GM12878 (cell line): ENCODE measurements around the gene TSPAN31. TPM values are rescaled to one million over a fixed set of nuclear protein-coding genes. Genes with fewer than 3 reads are reported as not detected.

Experiments
- ATAC-seq: fragments of 200-7000 bp; cut with Tn5 transposase; 3 replicates; pipeline ENCODE4 v1.9.1; 2020; ENCODE audit warnings: mild to moderate bottlenecking, moderate library complexity
- BruUV-seq: library from RNA; stranded (reverse); fragments of 400-500 nt; replicated peaks from 2 replicates; lab custom pipeline; 2021; lab: Mats Ljungman, UMichigan
- CTCF ChIA-PET: fragments of 300-600 bp; sonication (Branson Sonifier 250); formaldehyde crosslinking; extraction: SDS; loops from one replicate; lab custom pipeline; 2021; ENCODE audit warnings: inconsistent platforms; lab: Yijun Ruan, JAX
- POLR2A ChIA-PET: fragments of 350-600 bp; formaldehyde crosslinking; extraction: SDS; loops from one replicate; lab custom pipeline; 2021; ENCODE audit warnings: inconsistent platforms; lab: Charles Lee
- RAD21 ChIA-PET: fragments of 300-600 bp; sonication (Branson Sonifier 250); formaldehyde crosslinking; loops from one replicate; lab custom pipeline; 2023; ENCODE audit warnings: antibody characterized with exemption; ENCODE audit not compliant: unreplicated experiment; lab: Charles Lee
- SMC1A ChIA-PET: fragments of 300-600 bp; sonication (Branson Sonifier 250); formaldehyde crosslinking; loops from one replicate; lab custom pipeline; 2023; ENCODE audit not compliant: unreplicated experiment, uncharacterized antibody; lab: Charles Lee
- DNase-seq: peaks from one replicate; pipeline ENCODE4 v3.0.0-alpha.2; 2011; ENCODE audit warnings: low read depth, low spot score
- FAIRE-seq: peaks from 3 replicates; lab custom pipeline; 2011; peaks lifted over from hg19 to GRCh38; lab: Jason Lieb, UNC
- H2AFZ ChIP-seq: 2 replicates; pipeline ENCODE4 v1.6.0; 2011; ENCODE audit warnings: low read depth, low read length, control low read depth; ENCODE audit not compliant: control insufficient read depth
- H3K27ac ChIP-seq: 2 replicates; pipeline ENCODE4 v1.5.1; 2011; ENCODE audit warnings: control low read depth; ENCODE audit not compliant: control insufficient read depth, insufficient read depth
- H3K27me3 ChIP-seq, 2 experiments: replicated peaks in 1 of 2; 2 replicates each; pipeline versions ENCODE4 v1.6.0 to v1.6.1; 2011; ENCODE audit warnings: low read length in 1 of 2; ENCODE audit not compliant: control insufficient read depth in 2 of 2, insufficient read depth in 2 of 2
- H3K36me3 ChIP-seq, 2 experiments: 2 replicates each; pipeline ENCODE4 v1.5.1; 2011; ENCODE audit warnings: low read length in 1 of 2; ENCODE audit not compliant: control insufficient read depth in 2 of 2, insufficient read depth in 2 of 2
- H3K4me1 ChIP-seq: 2 replicates; pipeline ENCODE4 v1.6.1; 2011; ENCODE audit warnings: mild to moderate bottlenecking, low read length, moderate library complexity, mixed read lengths; ENCODE audit not compliant: control insufficient read depth, insufficient read depth
- H3K4me2 ChIP-seq: 2 replicates; pipeline ENCODE4 v1.6.0; 2011; ENCODE audit warnings: control low read depth; ENCODE audit not compliant: control insufficient read depth, insufficient read depth
- H3K4me3 ChIP-seq: fragments of 200-600 bp; sonication (generic); 2 replicates; pipeline ENCODE4 v1.5.1; 2016
- H3K79me2 ChIP-seq: 2 replicates; pipeline ENCODE4 v1.6.0; 2011; ENCODE audit warnings: low read length; ENCODE audit not compliant: control insufficient read depth, insufficient read depth
- H3K9ac ChIP-seq: 2 replicates; pipeline ENCODE4 v1.8.0; 2011; ENCODE audit warnings: low read length, control low read depth, mixed read lengths; ENCODE audit not compliant: control insufficient read depth, insufficient read depth
- H3K9me3 ChIP-seq: replicated peaks from 3 replicates; pipeline ENCODE4 v1.5.1; 2011; ENCODE audit warnings: mild to moderate bottlenecking, low read length; ENCODE audit not compliant: control insufficient read depth, insufficient read depth
- H4K20me1 ChIP-seq: 2 replicates; pipeline ENCODE4 v1.6.0; 2011; ENCODE audit not compliant: control insufficient read depth, insufficient read depth
- CEBPB ChIP-seq, 2 experiments: fragments of 150-350 bp in 1 of 2; IDR thresholded peaks; 2 replicates each; pipeline ENCODE4 v1.6.1; 2012 to 2014; ENCODE audit warnings: low read depth in 2 of 2, low read length in 2 of 2, borderline replicate concordance in 1 of 2, inconsistent platforms in 1 of 2
- CHD2 ChIP-seq: IDR thresholded peaks from 2 replicates; pipeline ENCODE4 v1.6.1; 2011; ENCODE audit warnings: low read depth, low read length, improper control_type of control experiment, borderline replicate concordance
- CHD4 ChIP-seq: fragments of 200-600 bp; sonication (generic); IDR thresholded peaks from 2 replicates; pipeline ENCODE4 v1.6.1; 2016; ENCODE audit warnings: mild to moderate bottlenecking
- HDAC6 ChIP-seq: fragments of 200-600 bp; sonication (generic); IDR thresholded peaks from one replicate; pipeline ENCODE4 v1.8.0; 2017; ENCODE audit warnings: antibody characterized with exemption; ENCODE audit not compliant: unreplicated experiment
- HDGF ChIP-seq: fragments of 450-650 bp; IDR thresholded peaks from 2 replicates; pipeline ENCODE4 v1.6.1; 2016; ENCODE audit warnings: antibody characterized with exemption
- JUNB ChIP-seq: IDR thresholded peaks from 2 replicates; pipeline ENCODE4 v1.6.1; 2016; ENCODE audit warnings: antibody characterized with exemption, mild to moderate bottlenecking
- JUND ChIP-seq: IDR thresholded peaks from 2 replicates; pipeline ENCODE4 v1.6.1; 2012; ENCODE audit warnings: low read depth, mild to moderate bottlenecking, low read length, improper control_type of control experiment, moderate library complexity
- MTA3 ChIP-seq: IDR thresholded peaks from 2 replicates; pipeline ENCODE4 v1.6.1; 2012; ENCODE audit warnings: low read length, inconsistent platforms, borderline replicate concordance
- PAX8 ChIP-seq: fragments of 450-650 bp; IDR thresholded peaks from 2 replicates; pipeline ENCODE4 v1.6.1; 2017; ENCODE audit warnings: mild to moderate bottlenecking, moderate library complexity
- RAD21 ChIP-seq: IDR thresholded peaks from 2 replicates; pipeline ENCODE4 v1.6.1; 2011; ENCODE audit warnings: mild to moderate bottlenecking, low read depth, low read length, moderate library complexity; ENCODE audit not compliant: insufficient read depth
- RELA ChIP-seq: fragments of 450-650 bp; IDR thresholded peaks from 2 replicates; pipeline ENCODE4 v1.8.0; 2014; ENCODE audit warnings: borderline replicate concordance; ENCODE audit not compliant: partially characterized antibody
- REST ChIP-seq: IDR thresholded peaks from 2 replicates; pipeline ENCODE4 v1.6.1; 2012; ENCODE audit warnings: mild to moderate bottlenecking, low read depth, low read length
- SIX5 ChIP-seq: IDR thresholded peaks from 2 replicates; pipeline ENCODE4 v1.6.1; 2011; ENCODE audit warnings: mild to moderate bottlenecking, low read depth, low read length, moderate library complexity; ENCODE audit not compliant: severe bottlenecking
- SMAD1 ChIP-seq: fragments of 450-650 bp; IDR thresholded peaks from 2 replicates; pipeline ENCODE4 v1.6.1; 2018; ENCODE audit warnings: mild to moderate bottlenecking, low read depth; ENCODE audit not compliant: partially characterized antibody
- SUPT20H ChIP-seq: IDR thresholded peaks from 2 replicates; pipeline ENCODE4 v1.6.1; 2011; ENCODE audit warnings: low read depth, mild to moderate bottlenecking, low read length, moderate library complexity, borderline replicate concordance; ENCODE audit not compliant: control insufficient read depth
- USF1 ChIP-seq: IDR thresholded peaks from 2 replicates; pipeline ENCODE4 v1.6.1; 2011; ENCODE audit warnings: borderline replicate concordance, low read depth, mild to moderate bottlenecking, moderate library complexity, mixed read lengths, low read length; ENCODE audit not compliant: insufficient read depth; ENCODE audit errors: extremely low read length
- ZNF207 ChIP-seq: fragments of 450-650 bp; IDR thresholded peaks from 2 replicates; pipeline ENCODE4 v1.6.1; 2014; ENCODE audit warnings: antibody characterized with exemption, mild to moderate bottlenecking, borderline replicate concordance
- ZZZ3 ChIP-seq: IDR thresholded peaks from 2 replicates; pipeline ENCODE4 v1.6.1; 2011; ENCODE audit warnings: low read depth; ENCODE audit not compliant: control insufficient read depth, insufficient read length
- WGBS: methylation state at CpG from one replicate; pipeline ENCODE4 v1.1.6; 2016; ENCODE audit warnings: low lambda C conversion rate; ENCODE audit not compliant: insufficient replicate concordance, insufficient coverage; ENCODE audit errors: missing lambda C conversion rate; 5-methylcytosine and 5-hydroxymethylcytosine counted together
- in situ Hi-C: fragments of 300-500 bp; cut with MboI; formaldehyde crosslinking; loops from 9 replicates; pipeline ENCODE4 v1.14.3; 2018; ENCODE audit warnings: mixed read lengths
- intact Hi-C: fragments of 100-400 bp; cut with micrococcal nuclease; formaldehyde crosslinking; loops from one replicate; pipeline ENCODE4 v1.14.2; 2022; ENCODE audit not compliant: unreplicated experiment
- polyA plus RNA-seq, 11 experiments: library from polyadenylated mRNA; depleted of rRNA in 4 of 11; unstranded in 6 of 11; stranded (reverse) in 5 of 11; fragments of >200 nt; fragmentation: Nextera tagmentation in 4 of 11; fragmentation: Illumina TruSeq in 1 of 11; extraction: Ambion mirVana in 4 of 11; extraction: Trizol in 1 of 11; gene quantifications; 1 replicate in 1 of 11; 2 replicates in 10 of 11; pipeline versions ENCODE4 v1.2.1 to v1.2.3, GENCODE V29; 2011 to 2016; ENCODE audit warnings: inconsistent platforms in 2 of 11, missing spikeins in 2 of 11, low read depth in 1 of 11
- total RNA-seq, 4 experiments: library from RNA; depleted of rRNA in 3 of 4; stranded (reverse); fragments of >200 nt in 3 of 4; fragmentation: Illumina TruSeq in 1 of 4; extraction: Trizol in 1 of 4; gene quantifications; 2 replicates each; pipeline versions ENCODE4 v1.2.1 to v1.2.3, GENCODE V29; 2013 to 2021

The TSPAN31 gene
- total and polyA plus RNA-seq, 10 of the 15 experiments (the other 5 are each of a cell fraction or from before 2014, with no cell fraction given): 11.8 to 32.2 (median 24.7) TPM

- Histone ChIP-seq H3K9me3 (no peaks in the 10 kb centered on the region), H3K4me1 (peaks cover 12% of the 10 kb centered on the region), H3K27ac (no peak overlapping the region), H3K4me2 (no peak overlapping the region), H3K9ac (no peak overlapping the region), H3K79me2 (peaks cover 18% of the 10 kb centered on the region), H4K20me1 (no peaks in the 10 kb centered on the region), H3K4me3 (no peak overlapping the region), H3K36me3 (peaks cover 0 to under 1% of the 10 kb centered on the region in 2 experiments; a peak in 3 of 4 replicates), H3K27me3 (no peaks in the 10 kb centered on the region), H2AFZ (no peak overlapping the region)
- TF ChIP-seq MTA3 (no peak), JUNB (no peak), RAD21 (no peak), CEBPB (IDR thresholded peaks at IDR 0.05; ENCODE audit: borderline replicate concordance in 1 of 2, low read depth in 2 of 2, low read length in 2 of 2) (no peak), USF1 (no peak), HDAC6 (no peak), JUND (no peak), SUPT20H (no peak), HDGF (no peak), SMAD1 (no peak), ZZZ3 (no peak), REST (no peak), SIX5 (no peak), RELA (no peak), PAX8 (no peak), CHD4 (no peak), ZNF207 (no peak), CHD2 (no peak)
- CTCF ChIA-PET: no interaction called here
- 99% methylated on average over 22 of the region's 110 CpGs for WGBS
- POLR2A ChIA-PET: no interaction called here
- in situ Hi-C loops (no loop called here), intact Hi-C loops (no loop called here)
- SMC1A ChIA-PET: no interaction called here
- RAD21 ChIA-PET: no interaction called here
- FAIRE-seq: no peak
- BruUV-seq: no TSS peak
- no peak for DNase-seq
- no peak for ATAC-seq
These were observed 7.1 kb upstream of the TSPAN31 start for GRCh38 chr12:57737467-57738460.
